Dendritic cell treated with granulocyte-macrophage colony-stimulating factor and Interleukin-4, amounts not matched to agents 40 ng/mL and 50 ng/mL, for 4 days (primary cell): Measurements from ENCODE around the gene AGPAT3.

Experiments
- H3K27ac Mint-ChIP-seq: one replicate; pipeline ENCODE4 v1.8.0; 2022; ENCODE audit warnings: mild to moderate bottlenecking, mixed read lengths
- H3K27me3 Mint-ChIP-seq: one replicate; pipeline ENCODE4 v1.8.0; 2022; ENCODE audit warnings: mild to moderate bottlenecking, mixed read lengths
- H3K36me3 Mint-ChIP-seq: one replicate; pipeline ENCODE4 v1.8.0; 2022; ENCODE audit warnings: low read depth, mixed read lengths
- H3K4me1 Mint-ChIP-seq: one replicate; pipeline ENCODE4 v1.8.0; 2022; ENCODE audit warnings: low read depth, mixed read lengths
- H3K4me3 Mint-ChIP-seq: one replicate; pipeline ENCODE4 v1.8.0; 2022; ENCODE audit warnings: mild to moderate bottlenecking, moderate library complexity, mixed read lengths
- H3K9me3 Mint-ChIP-seq: one replicate; pipeline ENCODE4 v1.8.0; 2022; ENCODE audit warnings: mixed read lengths
- intact Hi-C: fragments of 100-400 bp; cut with micrococcal nuclease; formaldehyde crosslinking; loops from one replicate; pipeline ENCODE4 v1.15.0; 2022

Gene AGPAT3

GRCh38 chr21:44018813-44019567 is 154.0 kb downstream of the AGPAT3 start:
- H3K9me3 Mint-ChIP-seq, result no peaks in the 10 kb centered on the region
- H3K4me1 Mint-ChIP-seq, result peaks cover 82% of the 10 kb centered on the region
- H3K4me3 Mint-ChIP-seq, result no peak overlapping the region
- H3K27me3 Mint-ChIP-seq, result no peaks in the 10 kb centered on the region
- intact Hi-C loops, result no loop called here
- peaks cover 36% of the 10 kb centered on the region for H3K36me3 Mint-ChIP-seq
- no peak overlapping the region for H3K27ac Mint-ChIP-seq

GRCh38 chr21:44019568-44019958 is 154.5 kb downstream of the AGPAT3 start:
- H3K4me3 Mint-ChIP-seq, result no peak overlapping the region
- peaks cover 81% of the 10 kb centered on the region for H3K4me1 Mint-ChIP-seq
- H3K36me3 Mint-ChIP-seq, result peaks cover 36% of the 10 kb centered on the region

GRCh38 chr21:44020551-44020950 is 155.5 kb downstream of the AGPAT3 start:
- no peaks in the 10 kb centered on the region for H3K27me3 Mint-ChIP-seq
- H3K4me3 Mint-ChIP-seq, result no peak overlapping the region
- no peak overlapping the region for H3K27ac Mint-ChIP-seq
- no peaks in the 10 kb centered on the region for H3K9me3 Mint-ChIP-seq
- H3K4me1 Mint-ChIP-seq, result peaks cover 88% of the 10 kb centered on the region
- H3K36me3 Mint-ChIP-seq, result peaks cover 36% of the 10 kb centered on the region
- intact Hi-C loops, result no loop called here

More at GRCh38 chr21:44019568-44019958, 154.5 kb downstream of the AGPAT3 start:
- Mint-ChIP-seq H3K27ac (no peak overlapping the region), H3K27me3 (no peaks in the 10 kb centered on the region), H3K9me3 (no peaks in the 10 kb centered on the region)
- intact Hi-C loops, result no loop called here

GRCh38 chr21:44021064-44021463 is 156.0 kb downstream of the AGPAT3 start:
- H3K27me3 Mint-ChIP-seq, result no peaks in the 10 kb centered on the region
- intact Hi-C loops, result no loop called here
- H3K27ac Mint-ChIP-seq, result peak overlapping the region; percentile 15
- H3K9me3 Mint-ChIP-seq, result no peaks in the 10 kb centered on the region
- H3K36me3 Mint-ChIP-seq, result peaks cover 36% of the 10 kb centered on the region
- no peak overlapping the region for H3K4me3 Mint-ChIP-seq
- peaks cover 88% of the 10 kb centered on the region for H3K4me1 Mint-ChIP-seq

GRCh38 chr21:44024257-44024656 is 159.2 kb downstream of the AGPAT3 start:
- intact Hi-C loops, result no loop called here
- no peaks in the 10 kb centered on the region for H3K27me3 Mint-ChIP-seq
- H3K27ac Mint-ChIP-seq, result peak overlapping the region; percentile 80
- peaks cover 80% of the 10 kb centered on the region for H3K4me1 Mint-ChIP-seq
- no peak overlapping the region for H3K4me3 Mint-ChIP-seq
- peaks cover 28% of the 10 kb centered on the region for H3K36me3 Mint-ChIP-seq
- H3K9me3 Mint-ChIP-seq, result no peaks in the 10 kb centered on the region

- no peaks in the 10 kb centered on the region for H3K27me3 Mint-ChIP-seq
- peak overlapping the region; percentile 23 for H3K4me3 Mint-ChIP-seq
- H3K9me3 Mint-ChIP-seq, result no peaks in the 10 kb centered on the region
- H3K4me1 Mint-ChIP-seq, result peaks cover 81% of the 10 kb centered on the region
- H3K36me3 Mint-ChIP-seq, result peaks cover 21% of the 10 kb centered on the region
- intact Hi-C loops, result no loop called here
- peak overlapping the region; percentile 80 for H3K27ac Mint-ChIP-seq
These were observed 159.9 kb downstream of the AGPAT3 start for GRCh38 chr21:44024887-44025353.

- intact Hi-C loops, result no loop called here
- Mint-ChIP-seq H3K9me3 (no peaks in the 10 kb centered on the region), H3K27me3 (no peaks in the 10 kb centered on the region), H3K36me3 (peaks cover 29% of the 10 kb centered on the region), H3K4me3 (no peak overlapping the region), H3K27ac (peak overlapping the region; percentile 22), H3K4me1 (peaks cover 65% of the 10 kb centered on the region)
These were observed 162.7 kb downstream of the AGPAT3 start for GRCh38 chr21:44027607-44028286.

- Mint-ChIP-seq H3K27ac (peak overlapping the region; percentile 22), H3K4me3 (no peak overlapping the region), H3K36me3 (peaks cover 29% of the 10 kb centered on the region), H3K9me3 (no peaks in the 10 kb centered on the region), H3K27me3 (no peaks in the 10 kb centered on the region), H3K4me1 (peaks cover 60% of the 10 kb centered on the region)
- intact Hi-C loops, result no loop called here
These were observed 163.2 kb downstream of the AGPAT3 start for GRCh38 chr21:44028287-44028659.

- Mint-ChIP-seq H3K27ac (no peak overlapping the region), H3K36me3 (peaks cover 40% of the 10 kb centered on the region), H3K9me3 (no peaks in the 10 kb centered on the region)
These were observed 164.6 kb downstream of the AGPAT3 start for GRCh38 chr21:44029460-44030087.

GRCh38 chr21:44035244-44035643 is 170.2 kb downstream of the AGPAT3 start:
- Mint-ChIP-seq H3K36me3 (peaks cover 90% of the 10 kb centered on the region), H3K27me3 (no peaks in the 10 kb centered on the region), H3K27ac (no peak overlapping the region), H3K4me3 (no peak overlapping the region), H3K4me1 (peaks cover 4% of the 10 kb centered on the region), H3K9me3 (no peaks in the 10 kb centered on the region)
- intact Hi-C loops, result no loop called here

More at GRCh38 chr21:44029460-44030087, 164.6 kb downstream of the AGPAT3 start:
- Mint-ChIP-seq H3K4me3 (no peak overlapping the region), H3K4me1 (peaks cover 53% of the 10 kb centered on the region), H3K27me3 (no peaks in the 10 kb centered on the region)
- intact Hi-C loops, result no loop called here
